DOHH2 (cell line): Measurements from ENCODE around the gene ATRN.

ENCODE experiments used
- H3F3A ChIP-seq: fragments of 200-600 bp; sonication (generic), shearing (Covaris generic); 2 replicates; pipeline ENCODE4 v1.6.0; 2016; ENCODE audit warnings: antibody characterized with exemption, mild to moderate bottlenecking; ENCODE audit not compliant: control insufficient read depth, insufficient read depth
- H3K27ac ChIP-seq: fragments of 200-600 bp; sonication (generic); 2 replicates; pipeline ENCODE4 v1.5.1; 2014; ENCODE audit warnings: low read depth, mild to moderate bottlenecking, low read length, moderate library complexity
- H3K27me3 ChIP-seq: fragments of 200-600 bp; sonication (generic); 2 replicates; pipeline ENCODE4 v1.6.1; 2014; ENCODE audit warnings: mild to moderate bottlenecking, low read length, mixed read lengths; ENCODE audit not compliant: control insufficient read depth
- H3K36me3 ChIP-seq: fragments of 200-600 bp; sonication (generic); 2 replicates; pipeline ENCODE4 v1.6.1; 2014; ENCODE audit warnings: mild to moderate bottlenecking, low read length, moderate library complexity, mixed read lengths; ENCODE audit not compliant: control insufficient read depth
- H3K4me1 ChIP-seq: fragments of 200-600 bp; sonication (generic); 2 replicates; pipeline ENCODE4 v1.6.1; 2014; ENCODE audit warnings: mild to moderate bottlenecking, low read length, mixed read lengths; ENCODE audit not compliant: control insufficient read depth
- H3K4me2 ChIP-seq: fragments of 200-600 bp; sonication (generic); 2 replicates; pipeline ENCODE4 v1.6.0; 2014; ENCODE audit warnings: mild to moderate bottlenecking, low read length, moderate library complexity
- H3K4me3 ChIP-seq: fragments of 200-600 bp; sonication (generic); 2 replicates; pipeline ENCODE4 v1.5.1; 2014; ENCODE audit warnings: mild to moderate bottlenecking, low read length, mixed read lengths
- H3K79me2 ChIP-seq: fragments of 200-600 bp; sonication (generic); 2 replicates; pipeline ENCODE4 v1.6.1; 2014; ENCODE audit warnings: mild to moderate bottlenecking, low read length, mixed read lengths; ENCODE audit not compliant: control insufficient read depth
- H3K9me2 ChIP-seq: fragments of 200-600 bp; sonication (generic); replicated peaks from 2 replicates; pipeline ENCODE4 v1.6.1; 2014; ENCODE audit warnings: mild to moderate bottlenecking, low read length, mixed read lengths; ENCODE audit not compliant: control insufficient read depth
- H3K9me3 ChIP-seq: fragments of 200-600 bp; sonication (generic); 2 replicates; pipeline ENCODE4 v1.6.1; 2014; ENCODE audit warnings: antibody characterized with exemption, low read length, mixed read lengths; ENCODE audit not compliant: control insufficient read depth, insufficient read depth
- H4K20me1 ChIP-seq: fragments of 200-600 bp; sonication (generic); 2 replicates; pipeline ENCODE4 v1.6.0; 2014; ENCODE audit warnings: low read depth, mild to moderate bottlenecking, antibody characterized with exemption, low read length, moderate library complexity; ENCODE audit not compliant: control insufficient read depth, insufficient read depth
- EZH2phosphoT487 ChIP-seq: fragments of 200-600 bp; sonication (generic); IDR thresholded peaks from 2 replicates; pipeline ENCODE4 v1.6.1; 2017; ENCODE audit warnings: borderline replicate concordance, mild to moderate bottlenecking, antibody characterized with exemption, low read length, moderate library complexity, mixed read lengths
- TF ChIP-seq, protein P1 (sequence below): fragments of 200-600 bp; sonication (generic); IDR thresholded peaks from one replicate; pipeline ENCODE4 v1.5.1; 2014; ENCODE audit warnings: antibody characterized with exemption, mild to moderate bottlenecking, low read depth, low read length; ENCODE audit not compliant: poor library complexity, severe bottlenecking

The ATRN gene

DNA sequence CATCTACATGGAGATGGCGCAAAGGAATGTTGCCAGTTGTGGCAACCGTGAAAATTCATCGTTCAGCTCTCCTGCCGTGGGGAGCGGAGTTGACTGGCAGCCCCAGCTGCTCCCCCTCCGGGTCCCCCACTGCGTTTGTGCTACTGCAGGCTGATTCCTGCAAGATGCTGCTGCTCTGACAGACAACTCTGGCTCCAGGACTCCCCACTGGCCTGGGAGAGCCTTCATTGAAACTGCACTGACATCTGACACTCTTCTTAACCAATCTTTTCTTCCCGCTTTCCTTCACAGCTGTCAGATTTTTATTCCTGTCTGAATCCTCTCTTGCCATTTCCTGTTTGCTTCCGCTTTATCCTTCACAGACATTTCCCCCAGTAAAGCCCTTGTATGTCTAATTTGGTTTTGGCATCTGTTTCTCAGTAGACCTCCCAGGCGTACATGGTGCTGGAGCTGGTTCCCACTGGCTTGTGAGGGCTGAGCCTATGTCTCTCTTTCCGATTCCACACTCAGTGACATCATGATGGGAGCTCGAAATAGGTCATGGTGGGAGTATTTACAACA is 9.5 kb upstream of the ATRN start:
- H3K4me3 ChIP-seq, result no peak overlapping the region
- H3K79me2 ChIP-seq, result no peaks in the 10 kb centered on the region
- H3K4me2 ChIP-seq, result no peak overlapping the region

DNA sequence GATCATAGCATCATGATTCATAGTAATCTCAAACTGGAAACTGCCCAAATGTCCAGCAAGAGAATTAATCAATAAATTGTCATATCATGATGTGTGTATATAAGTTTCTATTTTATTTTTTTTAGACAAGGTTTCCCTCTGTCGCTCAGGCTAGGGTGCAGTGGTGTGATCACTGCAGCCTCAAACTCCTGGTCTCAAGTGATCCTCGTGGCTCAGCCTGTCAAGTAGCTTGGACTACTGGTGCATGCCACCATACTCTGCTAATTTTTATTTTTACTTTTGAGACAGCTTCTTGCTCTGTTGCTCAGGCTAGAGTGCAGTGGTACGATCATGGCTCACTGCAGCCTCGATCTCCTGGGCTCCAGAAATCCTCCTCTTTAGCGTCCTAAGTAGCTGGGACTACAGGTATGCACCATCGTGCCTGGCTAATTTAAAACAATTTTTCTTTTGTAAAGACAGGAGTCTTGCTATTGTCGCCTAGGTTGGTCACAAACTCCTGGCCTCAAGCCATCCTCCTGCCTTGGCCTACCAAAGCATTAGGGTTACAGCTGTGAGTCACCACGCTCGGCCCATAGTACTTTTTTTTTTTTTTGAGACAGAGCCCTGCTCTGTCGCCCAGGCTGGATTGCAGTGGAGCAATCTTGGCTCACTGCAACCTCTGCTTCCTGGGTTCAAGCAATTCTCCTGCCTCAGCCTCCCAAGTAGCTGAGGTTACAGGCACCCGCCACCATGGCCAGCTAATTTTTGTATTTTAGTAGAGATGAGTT is 8.7 kb upstream of the ATRN start:
- TF ChIP-seq, protein P1, sequence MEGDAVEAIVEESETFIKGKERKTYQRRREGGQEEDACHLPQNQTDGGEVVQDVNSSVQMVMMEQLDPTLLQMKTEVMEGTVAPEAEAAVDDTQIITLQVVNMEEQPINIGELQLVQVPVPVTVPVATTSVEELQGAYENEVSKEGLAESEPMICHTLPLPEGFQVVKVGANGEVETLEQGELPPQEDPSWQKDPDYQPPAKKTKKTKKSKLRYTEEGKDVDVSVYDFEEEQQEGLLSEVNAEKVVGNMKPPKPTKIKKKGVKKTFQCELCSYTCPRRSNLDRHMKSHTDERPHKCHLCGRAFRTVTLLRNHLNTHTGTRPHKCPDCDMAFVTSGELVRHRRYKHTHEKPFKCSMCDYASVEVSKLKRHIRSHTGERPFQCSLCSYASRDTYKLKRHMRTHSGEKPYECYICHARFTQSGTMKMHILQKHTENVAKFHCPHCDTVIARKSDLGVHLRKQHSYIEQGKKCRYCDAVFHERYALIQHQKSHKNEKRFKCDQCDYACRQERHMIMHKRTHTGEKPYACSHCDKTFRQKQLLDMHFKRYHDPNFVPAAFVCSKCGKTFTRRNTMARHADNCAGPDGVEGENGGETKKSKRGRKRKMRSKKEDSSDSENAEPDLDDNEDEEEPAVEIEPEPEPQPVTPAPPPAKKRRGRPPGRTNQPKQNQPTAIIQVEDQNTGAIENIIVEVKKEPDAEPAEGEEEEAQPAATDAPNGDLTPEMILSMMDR, result no peak
- no peak for TF ChIP-seq EZH2phosphoT487
- Histone ChIP-seq H3K9me3 (no peaks in the 10 kb centered on the region), H3K9me2 (no peaks in the 10 kb centered on the region), H3K79me2 (no peaks in the 10 kb centered on the region), H3K27ac (no peak overlapping the region), H3K4me2 (no peak overlapping the region), H3K27me3 (peaks cover 20% of the 10 kb centered on the region), H3K4me1 (no peaks in the 10 kb centered on the region), H3K36me3 (no peaks in the 10 kb centered on the region), H3K4me3 (no peak overlapping the region), H3F3A (no peaks in the 10 kb centered on the region), H4K20me1 (no peaks in the 10 kb centered on the region)

More for the DNA sequence above, 9.5 kb upstream of the ATRN start:
- Histone ChIP-seq H3K27me3 (peaks cover 19% of the 10 kb centered on the region), H3K36me3 (no peaks in the 10 kb centered on the region), H3K4me1 (no peaks in the 10 kb centered on the region), H3K27ac (no peak overlapping the region), H3F3A (no peaks in the 10 kb centered on the region), H4K20me1 (no peaks in the 10 kb centered on the region), H3K9me3 (no peaks in the 10 kb centered on the region), H3K9me2 (no peaks in the 10 kb centered on the region)
- no peak for TF ChIP-seq EZH2phosphoT487
- TF ChIP-seq, protein P1, result no peak

- Histone ChIP-seq H3K27me3 (peaks cover 19% of the 10 kb centered on the region), H4K20me1 (no peaks in the 10 kb centered on the region), H3K4me1 (no peaks in the 10 kb centered on the region), H3K4me3 (no peak overlapping the region), H3K9me3 (no peaks in the 10 kb centered on the region), H3K9me2 (no peaks in the 10 kb centered on the region), H3K27ac (no peak overlapping the region), H3K36me3 (no peaks in the 10 kb centered on the region), H3K4me2 (no peak overlapping the region), H3F3A (no peaks in the 10 kb centered on the region), H3K79me2 (no peaks in the 10 kb centered on the region)
- TF ChIP-seq EZH2phosphoT487, result no peak
- TF ChIP-seq, protein P1, result no peak
Measured at GRCh38 chr20:3464166-3464565, 6.7 kb upstream of the ATRN start.
